NT2/D1 (cell line): ENCODE results near the gene FBXO10.
"Not testable (repeated sequence)": the region's sequence is repeated elsewhere in the genome, so short reads cannot be mapped to it uniquely, and the experiment has no call there.

Experiments
- DNase-seq: peaks from one replicate; pipeline ENCODE4 v3.0.0-alpha.2; 2011; ENCODE audit warnings: low read depth, low spot score
- H3K27me3 ChIP-seq: 2 replicates; pipeline ENCODE4 v1.6.0; 2011; ENCODE audit warnings: mild to moderate bottlenecking; ENCODE audit not compliant: insufficient read length, insufficient read depth
- H3K36me3 ChIP-seq: 2 replicates; pipeline ENCODE4 v1.6.1; 2011; ENCODE audit warnings: mild to moderate bottlenecking, low read length, mixed read lengths; ENCODE audit not compliant: insufficient read depth, insufficient read length
- H3K4me1 ChIP-seq: 2 replicates; pipeline ENCODE4 v1.5.1; 2011; ENCODE audit not compliant: insufficient read depth, insufficient read length
- H3K4me3 ChIP-seq: 2 replicates; pipeline ENCODE4 v1.5.1; 2011; ENCODE audit warnings: low read depth; ENCODE audit not compliant: insufficient read length
- H3K9ac ChIP-seq: 2 replicates; pipeline ENCODE4 v1.6.0; 2011; ENCODE audit warnings: low read depth; ENCODE audit not compliant: insufficient read length
- H3K9me3 ChIP-seq: 2 replicates; pipeline ENCODE4 v1.5.1; 2011; ENCODE audit warnings: mild to moderate bottlenecking, low read length; ENCODE audit not compliant: insufficient read depth
- SUZ12 ChIP-seq: IDR thresholded peaks from 2 replicates; pipeline ENCODE4 v1.6.1; 2011; ENCODE audit not compliant: insufficient read length, insufficient read depth; ENCODE audit errors: extremely low read depth
- YY1 ChIP-seq: IDR thresholded peaks from 2 replicates; pipeline ENCODE4 v1.6.1; 2011; ENCODE audit not compliant: insufficient read length, insufficient read depth
- ZNF274 ChIP-seq: IDR thresholded peaks from 2 replicates; pipeline ENCODE4 v1.6.1; 2011; ENCODE audit warnings: mild to moderate bottlenecking, low read depth, low read length

The FBXO10 gene

GRCh38 chr9:37522971-37523370 lies 53.2 kb downstream of the FBXO10 start:
- no peaks in the 10 kb centered on the region for H3K4me1 ChIP-seq
- no peak for TF ChIP-seq YY1
- TF ChIP-seq SUZ12: no peak
- TF ChIP-seq ZNF274: no peak
- H3K4me3 ChIP-seq: no peak overlapping the region
- peaks cover 77% of the 10 kb centered on the region for H3K36me3 ChIP-seq
- H3K9ac ChIP-seq: no peak overlapping the region
- no peaks in the 10 kb centered on the region for H3K27me3 ChIP-seq
- DNase-seq: no peak
- H3K9me3 ChIP-seq: no peaks in the 10 kb centered on the region

DNA sequence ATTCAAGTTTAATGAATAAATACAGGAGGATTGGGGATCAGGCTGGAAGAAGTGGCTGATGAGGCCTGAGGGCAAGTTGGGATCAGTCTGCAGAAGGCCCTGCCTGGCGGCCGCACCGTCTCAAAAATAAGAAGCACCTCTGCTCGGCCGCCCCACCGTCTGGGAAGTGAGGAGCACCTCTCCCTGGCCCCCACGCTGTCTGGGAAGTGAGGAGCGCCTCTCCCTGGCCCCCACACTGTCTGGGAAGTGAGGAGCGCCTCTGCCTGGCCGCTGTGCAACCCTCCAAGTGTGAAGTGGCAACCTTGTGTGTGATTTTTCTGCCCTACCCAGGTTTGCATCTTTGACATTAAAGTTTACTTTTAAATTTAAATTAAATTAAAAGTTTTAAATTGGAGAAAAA lies 55.1 kb downstream of the FBXO10 start:
- H3K36me3 ChIP-seq: peaks cover 71% of the 10 kb centered on the region
- H3K27me3 ChIP-seq: no peaks in the 10 kb centered on the region
- no peak for DNase-seq
- H3K9me3 ChIP-seq: no peaks in the 10 kb centered on the region
- H3K4me1 ChIP-seq: no peaks in the 10 kb centered on the region
- TF ChIP-seq SUZ12: no peak
- TF ChIP-seq ZNF274: no peak
- no peak for TF ChIP-seq YY1
- H3K4me3 ChIP-seq: no peak overlapping the region
- no peak overlapping the region for H3K9ac ChIP-seq

GRCh38 chr9:37520641-37521040 lies 55.5 kb downstream of the FBXO10 start:
- Histone ChIP-seq H3K4me1 (no peaks in the 10 kb centered on the region), H3K36me3 (peaks cover 70% of the 10 kb centered on the region), H3K9ac (no peak overlapping the region), H3K4me3 (no peak overlapping the region), H3K27me3 (no peaks in the 10 kb centered on the region), H3K9me3 (no peaks in the 10 kb centered on the region)
- TF ChIP-seq SUZ12 (no peak), ZNF274 (no peak), YY1 (no peak)
- no peak for DNase-seq

DNA sequence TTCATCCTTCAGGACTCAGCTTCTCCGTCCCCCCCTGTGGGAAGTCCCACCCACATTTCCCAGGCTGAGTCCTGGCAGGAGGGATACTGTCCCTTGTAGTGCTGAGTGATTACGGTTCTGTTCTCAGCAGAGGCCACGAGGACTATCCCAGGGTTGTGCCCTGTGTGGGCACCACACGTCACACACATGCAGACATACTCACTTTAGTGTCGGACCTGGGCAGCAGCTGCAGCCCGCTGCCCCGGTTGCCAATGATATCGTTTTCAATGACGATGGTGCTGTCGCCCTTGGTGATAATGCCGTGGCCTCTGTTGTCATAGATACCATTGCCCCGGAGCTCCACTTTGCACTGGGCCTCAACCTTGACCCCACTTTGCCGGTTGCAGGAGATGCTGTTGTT lies 58.3 kb downstream of the FBXO10 start:
- Histone ChIP-seq H3K27me3 (no peaks in the 10 kb centered on the region), H3K9me3 (no peaks in the 10 kb centered on the region), H3K4me3 (no peak overlapping the region), H3K9ac (no peak overlapping the region), H3K4me1 (no peaks in the 10 kb centered on the region), H3K36me3 (peaks cover 63% of the 10 kb centered on the region)
- DNase-seq: no peak
- TF ChIP-seq SUZ12 (no peak), ZNF274 (no peak), YY1 (no peak)

DNA sequence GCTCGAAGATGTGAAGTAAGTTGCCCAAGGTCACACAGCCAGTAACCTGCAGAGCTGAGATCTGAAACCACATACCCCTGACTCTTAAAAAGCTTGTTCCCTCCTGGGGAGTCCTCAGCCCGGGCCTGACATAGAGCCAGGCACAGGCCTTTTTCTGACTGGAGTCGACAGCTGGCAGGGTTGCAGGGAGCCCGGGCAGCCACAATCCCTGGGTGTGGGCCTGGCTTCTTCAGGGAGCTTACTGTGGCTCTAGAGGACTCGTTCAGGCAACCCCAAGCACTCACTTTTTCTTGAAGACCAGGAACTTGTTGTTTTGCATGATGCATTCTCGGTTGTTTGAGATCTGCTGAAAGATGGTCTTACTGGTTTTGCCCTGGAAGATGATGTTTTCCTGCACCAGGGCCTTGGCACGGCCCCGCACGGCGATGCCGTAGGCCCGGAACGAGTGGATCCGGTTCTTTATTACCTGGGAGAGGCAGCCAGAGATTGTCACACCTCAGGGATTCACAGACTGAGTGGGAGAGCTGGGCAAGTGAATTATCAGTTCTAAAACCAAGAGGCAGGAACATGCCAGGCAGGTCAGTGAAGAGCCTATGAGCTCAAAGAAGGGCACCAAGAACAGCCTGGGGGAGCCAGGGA lies 60.4 kb downstream of the FBXO10 start:
- no peaks in the 10 kb centered on the region for H3K27me3 ChIP-seq
- no peaks in the 10 kb centered on the region for H3K9me3 ChIP-seq
- peaks cover 58% of the 10 kb centered on the region for H3K36me3 ChIP-seq
- no peak for TF ChIP-seq YY1
- no peak for TF ChIP-seq ZNF274
- TF ChIP-seq SUZ12: no peak
- no peak overlapping the region for H3K9ac ChIP-seq
- no peak for DNase-seq
- no peak overlapping the region for H3K4me3 ChIP-seq
- H3K4me1 ChIP-seq: peaks cover 5% of the 10 kb centered on the region

GRCh38 chr9:37514999-37515398 lies 61.2 kb downstream of the FBXO10 start:
- Histone ChIP-seq H3K4me3 (no peak overlapping the region), H3K4me1 (peaks cover 5% of the 10 kb centered on the region), H3K9ac (no peak overlapping the region), H3K27me3 (no peaks in the 10 kb centered on the region), H3K9me3 (no peaks in the 10 kb centered on the region), H3K36me3 (peaks cover 54% of the 10 kb centered on the region)
- DNase-seq: no peak
- no peak for TF ChIP-seq ZNF274
- no peak for TF ChIP-seq SUZ12
- no peak for TF ChIP-seq YY1

DNA sequence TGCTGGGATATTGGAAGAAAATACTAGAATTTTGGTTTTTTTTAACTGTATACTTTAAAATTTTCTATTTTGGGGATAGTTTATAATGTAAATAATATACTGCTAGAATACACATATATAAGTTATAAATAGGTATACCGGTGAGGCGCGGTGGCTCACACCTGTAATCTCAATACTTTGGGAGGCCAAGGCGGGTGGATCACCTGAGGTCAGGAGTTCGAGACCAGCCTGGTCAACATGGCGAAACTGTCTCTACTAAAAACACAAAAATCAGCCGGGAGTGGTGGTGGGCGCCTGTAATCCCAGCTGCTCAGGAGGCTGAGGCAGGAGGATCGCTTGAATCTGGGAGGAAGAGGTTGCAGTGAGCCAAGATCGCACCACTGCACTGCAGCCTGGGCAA lies 61.8 kb downstream of the FBXO10 start:
- H3K27me3 ChIP-seq, H3K4me3 ChIP-seq, H3K9ac ChIP-seq, H3K4me1 ChIP-seq, DNase-seq, H3K9me3 ChIP-seq: not testable (repeated sequence)
- peaks cover 53% of the 10 kb centered on the region for H3K36me3 ChIP-seq

- Histone ChIP-seq H3K4me1 (peaks cover 5% of the 10 kb centered on the region), H3K9ac (no peak overlapping the region), H3K4me3 (no peak overlapping the region), H3K9me3 (no peaks in the 10 kb centered on the region), H3K27me3 (no peaks in the 10 kb centered on the region), H3K36me3 (peaks cover 55% of the 10 kb centered on the region)
- no peak for TF ChIP-seq YY1
- TF ChIP-seq SUZ12: no peak
- no peak for TF ChIP-seq ZNF274
- DNase-seq: no peak
These were observed 63.7 kb downstream of the FBXO10 start for GRCh38 chr9:37512437-37512836.
